PC-3 (cell line): ENCODE results near the gene SCN7A.

Source experiments
- CTCF ChIP-seq: fragments of 300-600 bp; sonication (generic); conservative IDR thresholded peaks from 2 replicates; pipeline ENCODE4 v1.5.1; 2017; ENCODE audit warnings: antibody characterized with exemption, low read depth, mild to moderate bottlenecking, low read length
- EZH2 ChIP-seq: fragments of 300-600 bp; sonication (generic); IDR thresholded peaks from one replicate; pipeline ENCODE4 v1.6.1; 2017; ENCODE audit warnings: antibody characterized with exemption, mild to moderate bottlenecking, low read length; ENCODE audit not compliant: unreplicated experiment
- EZH2phosphoT487 ChIP-seq: fragments of 300-600 bp; sonication (generic); IDR thresholded peaks from 2 replicates; pipeline ENCODE4 v1.6.1; 2018; ENCODE audit warnings: mild to moderate bottlenecking, antibody characterized with exemption, low read length, borderline replicate concordance

- TF ChIP-seq CTCF (no peak), EZH2phosphoT487 (no peak), EZH2 (no peak)
These were observed 25.7 kb downstream of the SCN7A start for GRCh38 chr2:166468124-166469024.
